ENCODE data around the gene TRIM23.

TRIM23 gene

GRCh38 chr5:65647941-65648340 is 23.8 kb upstream of the TRIM23 start:
- no peak for TF ChIP-seq CTCF (IDR thresholded peaks at IDR 0.05; ENCODE audit: insufficient read depth, low read depth, low read length, missing control alignments)
- no peak for DNase-seq (ENCODE audit: low read depth)
- no peak overlapping the region for H3K4me3 ChIP-seq (ENCODE audit: low read depth, low read length)

- no peak for DNase-seq (ENCODE audit: low read depth)
- H3K4me3 ChIP-seq (ENCODE audit: low read depth, low read length): no peak overlapping the region
- no peak for TF ChIP-seq CTCF (IDR thresholded peaks at IDR 0.05; ENCODE audit: insufficient read depth, low read depth, low read length, missing control alignments)
Observed at GRCh38 chr5:65646938-65647337, 22.8 kb upstream of the TRIM23 start.

GRCh38 chr5:65640240-65640639 is 16.1 kb upstream of the TRIM23 start:
- TF ChIP-seq CTCF (IDR thresholded peaks at IDR 0.05; ENCODE audit: insufficient read depth, low read depth, low read length, missing control alignments): no peak
- no peak for DNase-seq (ENCODE audit: low read depth)

GRCh38 chr5:65630981-65631380 is 6.8 kb upstream of the TRIM23 start:
- TF ChIP-seq CTCF (IDR thresholded peaks at IDR 0.05; ENCODE audit: insufficient read depth, low read depth, low read length, missing control alignments): no peak
- DNase-seq (ENCODE audit: low read depth): no peak
- no peak overlapping the region for H3K4me3 ChIP-seq (ENCODE audit: low read depth, low read length)

More at GRCh38 chr5:65640240-65640639, 16.1 kb upstream of the TRIM23 start:
- no peak overlapping the region for H3K4me3 ChIP-seq (ENCODE audit: low read depth, low read length)

- H3K4me3 ChIP-seq (ENCODE audit: low read depth, low read length): peak overlapping the region; percentile 97
- peak; percentile 2 for DNase-seq (ENCODE audit: low read depth)
Observed at GRCh38 chr5:65625743-65626142, 1.6 kb upstream of the TRIM23 start.

GRCh38 chr5:65624571-65625555 is 730 bp upstream of the TRIM23 start, which contains the start of the genes SHLD3 and TRAPPC13:
Gene SHLD3 (plus strand): TSS chr5:65625027. CDS start chr5:65629588, 4,561 bp downstream.
Gene TRAPPC13 (plus strand): TSS chr5:65625027. CDS start chr5:65625061, 34 bp downstream.
- H3K4me3 ChIP-seq (ENCODE audit: low read depth, low read length): peak within 1 kb of the TSS; percentile 97
- peak; percentile 4 for TF ChIP-seq CTCF (IDR thresholded peaks at IDR 0.05; ENCODE audit: insufficient read depth, low read depth, low read length, missing control alignments)

More at GRCh38 chr5:65625743-65626142, 1.6 kb upstream of the TRIM23 start:
- TF ChIP-seq CTCF (IDR thresholded peaks at IDR 0.05; ENCODE audit: insufficient read depth, low read depth, low read length, missing control alignments): no peak

More at GRCh38 chr5:65624571-65625555, 730 bp upstream of the TRIM23 start, which contains the start of the genes SHLD3 and TRAPPC13:
- DNase-seq (ENCODE audit: low read depth): peak; percentile 93
